T-helper 2 cell treated with Interferon-gamma antibody and Interleukin-4, amounts not matched to agents 5 μg/mL and 100 μg/mL, for 36 hours (primary cell): ENCODE results near the gene THSD4.

Experiments
- DNase-seq: peaks from one replicate; pipeline ENCODE4 v3.0.0; 2021; ENCODE audit warnings: low spot score
- H3K27ac Mint-ChIP-seq: one replicate; pipeline ENCODE4 v1.8.0; 2021; ENCODE audit warnings: mild to moderate bottlenecking, mixed read lengths
- H3K27me3 Mint-ChIP-seq: one replicate; pipeline ENCODE4 v1.8.0; 2021; ENCODE audit warnings: low read depth, mixed read lengths
- H3K36me3 Mint-ChIP-seq: one replicate; pipeline ENCODE4 v1.8.0; 2021; ENCODE audit warnings: low read depth, mixed read lengths
- H3K4me1 Mint-ChIP-seq: one replicate; pipeline ENCODE4 v1.8.0; 2021; ENCODE audit warnings: low read depth, mixed read lengths
- H3K4me3 Mint-ChIP-seq: one replicate; pipeline ENCODE4 v1.8.0; 2022; ENCODE audit warnings: mild to moderate bottlenecking, moderate library complexity, mixed read lengths
- H3K9me3 Mint-ChIP-seq: one replicate; pipeline ENCODE4 v1.8.0; 2021; ENCODE audit warnings: mixed read lengths

Gene THSD4

DNA sequence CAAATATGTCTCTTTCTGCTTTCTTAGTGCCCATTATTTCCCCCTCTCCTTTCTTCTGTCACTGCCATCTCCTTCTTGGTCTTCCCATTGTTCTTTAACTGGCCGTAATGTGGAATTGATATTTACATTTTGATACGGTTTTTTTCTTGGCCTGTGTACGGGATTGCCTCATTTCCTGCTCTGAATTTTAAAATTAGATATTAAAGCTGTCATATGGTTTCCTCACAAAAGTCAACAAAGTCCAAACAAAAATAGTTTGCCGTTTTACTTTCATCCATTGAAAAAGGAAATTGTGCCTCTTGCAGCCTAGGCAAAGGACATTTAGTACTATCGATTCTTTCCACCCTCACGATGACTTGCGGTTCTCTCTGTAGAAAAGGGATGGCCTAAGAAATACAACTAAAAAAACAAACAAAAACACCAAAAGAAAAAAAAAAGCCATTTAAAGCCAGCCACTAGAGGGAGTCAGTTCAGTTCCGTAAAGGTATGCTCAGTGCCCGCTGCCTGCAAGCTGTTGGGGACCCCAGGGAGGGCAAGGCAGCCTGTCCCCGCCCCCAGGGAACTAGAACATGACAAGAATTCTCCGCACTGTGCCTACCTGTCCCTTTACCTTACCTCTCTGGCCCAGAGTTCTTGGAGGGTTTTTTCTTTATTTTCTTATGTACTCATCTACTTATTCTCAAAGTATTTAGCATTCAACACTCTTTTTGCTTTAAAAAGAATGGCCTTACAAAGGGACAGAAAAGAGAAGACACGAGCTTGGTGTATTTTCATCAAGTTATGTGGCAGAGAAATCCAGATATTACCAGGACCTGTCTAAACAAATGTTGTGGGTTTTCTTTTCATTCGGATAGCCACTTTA lies 665.1 kb downstream of the THSD4 start:
- Mint-ChIP-seq H3K4me3 (peak overlapping the region; percentile 37), H3K27me3 (peaks cover 6% of the 10 kb centered on the region)

DNA sequence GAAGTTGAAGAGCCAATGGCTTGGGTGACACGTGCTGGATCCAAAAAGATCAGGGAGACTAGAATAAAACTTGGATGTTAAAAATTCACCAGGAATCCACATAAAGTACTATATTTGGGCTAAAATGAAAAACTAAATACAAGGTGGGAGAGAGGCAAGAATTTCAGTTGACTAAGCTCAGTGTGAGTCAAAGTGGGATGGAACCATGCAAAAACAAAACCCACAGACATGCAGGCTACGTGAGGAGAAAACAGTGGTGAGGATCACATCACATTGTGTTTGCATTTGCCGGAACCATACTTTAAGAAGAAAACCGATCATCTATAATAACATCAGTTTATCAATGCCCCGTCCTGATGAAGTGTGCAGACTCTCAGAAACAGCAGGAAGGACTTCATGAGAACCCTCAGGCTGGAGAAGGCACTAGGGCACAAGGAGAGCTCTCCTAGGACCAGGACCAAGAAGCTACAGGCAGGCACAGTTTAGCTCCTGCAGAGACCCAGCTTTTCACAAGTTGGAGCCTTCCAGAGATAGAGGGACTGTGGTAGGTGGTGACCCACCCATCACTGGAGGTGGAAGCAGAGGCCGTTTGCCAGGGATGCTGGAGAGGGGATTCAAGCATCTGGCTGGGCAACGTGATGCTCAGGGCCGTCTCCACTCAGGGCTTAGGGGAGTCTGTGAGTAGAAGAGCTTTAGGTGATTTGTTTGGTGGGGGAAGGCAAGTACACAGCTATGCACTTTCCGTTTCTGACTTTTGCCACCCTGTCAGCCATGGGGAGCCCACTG lies 666.1 kb downstream of the THSD4 start:
- peak; percentile 30 for DNase-seq
- peak overlapping the region; percentile 3 for H3K4me3 Mint-ChIP-seq
- no peaks in the 10 kb centered on the region for H3K9me3 Mint-ChIP-seq
- peaks cover 8% of the 10 kb centered on the region for H3K27me3 Mint-ChIP-seq
- H3K4me1 Mint-ChIP-seq, result peaks cover 17% of the 10 kb centered on the region
- H3K27ac Mint-ChIP-seq, result peak overlapping the region; percentile 60
- no peaks in the 10 kb centered on the region for H3K36me3 Mint-ChIP-seq

More for the DNA sequence above, 665.1 kb downstream of the THSD4 start:
- no peaks in the 10 kb centered on the region for H3K9me3 Mint-ChIP-seq
- H3K27ac Mint-ChIP-seq, result peak overlapping the region; percentile 76
- H3K4me1 Mint-ChIP-seq, result peaks cover 17% of the 10 kb centered on the region
- no peaks in the 10 kb centered on the region for H3K36me3 Mint-ChIP-seq
- peak; percentile 25 for DNase-seq

DNA sequence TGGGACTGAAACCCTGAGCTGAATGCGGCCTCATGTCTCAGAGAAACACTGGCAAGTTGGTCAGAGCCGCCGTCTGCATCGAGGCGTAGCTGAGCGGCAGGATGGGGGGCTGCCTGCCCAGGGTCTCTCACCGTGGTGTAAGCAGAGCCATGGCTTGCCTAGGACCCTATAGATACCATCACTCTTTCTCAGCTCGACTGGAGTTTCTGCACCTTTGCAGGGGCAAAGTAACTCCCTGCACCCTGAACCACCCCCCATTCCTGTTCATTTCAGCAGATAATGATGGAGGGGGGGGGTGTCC lies 666.6 kb downstream of the THSD4 start:
- H3K4me3 Mint-ChIP-seq, result no peak overlapping the region
- no peak overlapping the region for H3K27ac Mint-ChIP-seq
- no peaks in the 10 kb centered on the region for H3K36me3 Mint-ChIP-seq
- no peaks in the 10 kb centered on the region for H3K9me3 Mint-ChIP-seq
- DNase-seq, result no peak
- peaks cover 14% of the 10 kb centered on the region for H3K27me3 Mint-ChIP-seq
- H3K4me1 Mint-ChIP-seq, result peaks cover 17% of the 10 kb centered on the region

- Mint-ChIP-seq H3K4me3 (no peak overlapping the region), H3K4me1 (peaks cover 17% of the 10 kb centered on the region), H3K27ac (no peak overlapping the region), H3K9me3 (no peaks in the 10 kb centered on the region), H3K36me3 (no peaks in the 10 kb centered on the region), H3K27me3 (peaks cover 14% of the 10 kb centered on the region)
- no peak for DNase-seq
These were observed 667.3 kb downstream of the THSD4 start for GRCh38 chr15:71782422-71783165.

DNA sequence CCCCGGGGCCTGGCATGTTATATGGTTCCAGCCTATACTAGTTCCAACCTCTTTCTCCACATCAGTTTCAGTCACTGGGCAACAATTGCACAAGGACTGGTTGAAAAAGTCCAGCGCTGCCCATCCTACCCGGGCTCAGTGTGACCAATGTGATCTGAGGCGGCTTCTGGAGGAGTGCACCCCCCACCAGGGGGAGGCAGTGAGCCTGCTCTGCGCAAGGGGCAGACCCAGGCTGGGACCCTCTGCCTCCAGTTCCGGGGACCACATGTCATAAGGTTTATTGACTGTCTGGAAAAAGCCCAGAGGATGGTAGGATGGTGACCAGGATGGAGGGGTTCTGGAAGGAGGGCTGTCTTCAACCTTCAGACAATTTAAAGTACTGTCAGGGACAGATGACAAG lies 669.4 kb downstream of the THSD4 start:
- no peak overlapping the region for H3K27ac Mint-ChIP-seq
- peaks cover 14% of the 10 kb centered on the region for H3K27me3 Mint-ChIP-seq
- H3K36me3 Mint-ChIP-seq, result no peaks in the 10 kb centered on the region
- peaks cover 17% of the 10 kb centered on the region for H3K4me1 Mint-ChIP-seq
- DNase-seq, result no peak
- H3K4me3 Mint-ChIP-seq, result no peak overlapping the region
- no peaks in the 10 kb centered on the region for H3K9me3 Mint-ChIP-seq

- Mint-ChIP-seq H3K36me3 (no peaks in the 10 kb centered on the region), H3K27ac (no peak overlapping the region), H3K9me3 (no peaks in the 10 kb centered on the region), H3K27me3 (peaks cover 14% of the 10 kb centered on the region), H3K4me1 (peaks cover 6% of the 10 kb centered on the region), H3K4me3 (no peak overlapping the region)
- no peak for DNase-seq
These were observed 670.7 kb downstream of the THSD4 start for GRCh38 chr15:71785996-71786395.

GRCh38 chr15:71786673-71787072 lies 671.4 kb downstream of the THSD4 start:
- no peaks in the 10 kb centered on the region for H3K9me3 Mint-ChIP-seq
- no peak overlapping the region for H3K27ac Mint-ChIP-seq
- H3K4me1 Mint-ChIP-seq, result peaks cover under 1% of the 10 kb centered on the region
- no peaks in the 10 kb centered on the region for H3K36me3 Mint-ChIP-seq
- H3K27me3 Mint-ChIP-seq, result peaks cover 14% of the 10 kb centered on the region
- DNase-seq, result no peak
- no peak overlapping the region for H3K4me3 Mint-ChIP-seq

DNA sequence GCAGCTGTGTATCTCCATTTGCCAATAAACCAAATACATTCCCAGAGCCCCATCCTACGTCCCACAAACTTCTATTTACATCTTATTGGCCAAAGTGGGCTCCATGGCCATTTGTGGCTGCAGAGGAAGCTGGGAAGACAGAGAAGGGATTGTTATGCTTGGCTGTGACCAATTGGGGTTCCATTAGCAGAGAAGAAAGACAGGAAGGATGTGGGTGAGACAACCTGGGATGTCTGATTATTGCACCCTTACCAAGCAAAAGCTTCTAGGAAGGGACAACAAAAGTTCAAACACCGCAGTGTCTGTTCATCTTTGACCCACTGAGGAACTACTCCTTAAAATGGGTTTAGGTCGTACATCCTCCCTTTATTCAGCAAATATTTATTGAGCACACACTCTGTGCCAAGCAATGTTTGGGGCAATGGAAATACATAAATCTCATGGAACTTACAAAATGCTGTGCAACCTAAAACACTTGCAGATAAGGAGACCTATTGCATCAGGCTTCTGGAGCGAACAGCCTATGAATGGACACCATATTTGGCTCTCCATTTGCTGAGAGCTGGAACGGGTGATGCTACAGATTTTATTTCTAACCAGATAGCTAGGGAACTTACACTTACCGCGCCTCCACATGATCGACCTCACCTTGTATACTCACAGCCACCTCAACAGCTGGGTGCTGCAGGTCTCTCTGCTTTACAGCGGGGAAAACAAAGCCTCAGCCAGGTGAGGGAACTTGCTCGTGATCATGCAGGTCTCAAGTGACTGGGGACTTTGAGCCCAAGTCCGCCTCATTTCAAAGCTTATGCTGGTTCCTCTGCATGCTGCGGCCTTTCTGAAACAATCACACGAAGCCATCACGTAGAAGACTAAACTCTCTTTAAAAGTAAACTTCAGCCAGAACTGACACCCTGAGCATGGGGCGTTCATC lies 673.6 kb downstream of the THSD4 start:
- Mint-ChIP-seq H3K9me3 (no peaks in the 10 kb centered on the region), H3K36me3 (no peaks in the 10 kb centered on the region), H3K27ac (no peak overlapping the region), H3K4me1 (no peaks in the 10 kb centered on the region), H3K4me3 (no peak overlapping the region), H3K27me3 (peaks cover 16% of the 10 kb centered on the region)
- DNase-seq, result no peak

DNA sequence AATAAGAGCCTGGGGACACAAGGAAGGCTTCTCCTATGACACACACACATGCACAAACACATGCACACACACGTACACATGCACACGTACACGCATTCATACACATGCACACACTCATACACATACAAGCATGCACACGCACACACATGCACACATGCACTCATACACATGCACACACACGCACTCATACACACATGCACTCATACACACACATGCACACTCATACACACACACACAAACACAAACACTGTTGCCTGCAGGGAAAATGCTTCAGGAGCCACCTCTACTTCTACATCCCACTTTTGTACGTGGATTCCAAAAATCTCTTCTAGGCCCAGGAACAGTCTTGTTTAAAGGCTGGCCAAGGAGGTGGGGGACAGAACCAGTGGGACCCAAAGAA lies 674.3 kb downstream of the THSD4 start:
- H3K9me3 Mint-ChIP-seq, result no peaks in the 10 kb centered on the region
- no peaks in the 10 kb centered on the region for H3K4me1 Mint-ChIP-seq
- no peaks in the 10 kb centered on the region for H3K36me3 Mint-ChIP-seq
- no peak overlapping the region for H3K27ac Mint-ChIP-seq
- DNase-seq, result no peak
- peaks cover 16% of the 10 kb centered on the region for H3K27me3 Mint-ChIP-seq
- no peak overlapping the region for H3K4me3 Mint-ChIP-seq

DNA sequence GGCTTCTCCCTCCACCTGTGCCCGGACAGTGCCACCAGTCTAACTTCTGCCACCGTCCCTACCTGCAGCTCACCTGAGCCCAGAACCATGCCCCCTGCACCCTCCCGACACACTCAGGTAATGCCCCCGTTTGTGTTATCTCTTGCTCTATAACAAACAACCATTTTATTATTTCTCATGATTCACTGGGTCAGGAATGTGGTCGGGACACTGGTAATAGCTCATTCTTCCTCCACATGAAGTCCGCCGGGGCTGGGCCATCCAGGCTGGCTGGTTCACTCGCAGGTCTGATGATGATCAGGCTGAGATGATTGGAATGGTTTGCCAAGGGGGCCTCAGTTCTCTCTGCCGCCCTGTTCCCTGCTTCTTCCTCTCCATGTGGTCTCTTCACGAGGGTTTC lies 674.8 kb downstream of the THSD4 start:
- Mint-ChIP-seq H3K27ac (no peak overlapping the region), H3K9me3 (no peaks in the 10 kb centered on the region), H3K27me3 (peaks cover 12% of the 10 kb centered on the region), H3K4me1 (no peaks in the 10 kb centered on the region), H3K4me3 (no peak overlapping the region), H3K36me3 (no peaks in the 10 kb centered on the region)
- DNase-seq, result no peak

DNA sequence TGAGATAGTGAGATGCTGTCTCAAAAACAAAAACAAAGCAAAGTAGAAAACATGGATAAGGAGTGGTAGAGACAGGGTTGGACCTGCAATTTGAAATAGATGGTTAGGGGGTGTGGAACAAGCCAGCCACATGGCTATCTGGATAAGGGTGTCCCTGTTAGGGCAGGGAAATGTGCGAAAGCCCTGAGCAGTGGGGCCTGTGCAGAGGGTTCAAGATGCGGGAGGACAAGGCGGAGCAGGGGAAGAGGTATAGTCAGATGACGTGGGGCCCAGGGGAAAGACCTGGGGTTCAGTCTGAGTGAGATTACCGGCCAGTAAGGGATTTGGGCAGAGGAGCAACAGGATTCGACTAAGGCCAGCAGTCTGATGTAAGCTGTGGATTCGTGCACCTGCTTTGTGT lies 676.7 kb downstream of the THSD4 start:
- no peak overlapping the region for H3K4me3 Mint-ChIP-seq

GRCh38 chr15:71792521-71792920 lies 677.2 kb downstream of the THSD4 start:
- DNase-seq, result no peak

More for the DNA sequence above, 676.7 kb downstream of the THSD4 start:
- Mint-ChIP-seq H3K9me3 (no peaks in the 10 kb centered on the region), H3K4me1 (no peaks in the 10 kb centered on the region), H3K27me3 (peaks cover 2% of the 10 kb centered on the region), H3K27ac (no peak overlapping the region), H3K36me3 (no peaks in the 10 kb centered on the region)
- DNase-seq, result no peak

DNA sequence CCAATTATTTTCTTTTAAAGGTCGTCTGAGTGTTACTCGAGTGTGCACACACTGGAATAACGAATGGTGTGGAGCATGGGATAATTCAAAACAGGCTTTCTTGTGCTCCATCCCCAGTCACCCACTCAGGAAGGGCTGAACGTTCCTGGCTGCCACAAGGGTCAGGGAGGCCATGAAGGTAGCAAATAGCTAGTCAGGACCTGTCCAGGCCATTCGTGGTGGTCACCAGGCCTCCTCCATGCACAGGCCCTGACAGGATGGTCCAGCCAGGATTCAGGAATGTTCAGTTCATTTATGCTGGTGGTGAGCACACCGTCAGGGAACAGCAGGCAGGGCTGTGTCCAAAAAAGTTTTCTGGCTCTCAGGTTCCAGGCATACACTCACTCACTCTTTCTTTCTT lies 683.4 kb downstream of the THSD4 start:
- no peaks in the 10 kb centered on the region for H3K9me3 Mint-ChIP-seq

More at GRCh38 chr15:71792521-71792920, 677.2 kb downstream of the THSD4 start:
- H3K9me3 Mint-ChIP-seq, result no peaks in the 10 kb centered on the region
- peaks cover 2% of the 10 kb centered on the region for H3K27me3 Mint-ChIP-seq
- H3K4me1 Mint-ChIP-seq, result no peaks in the 10 kb centered on the region
- H3K36me3 Mint-ChIP-seq, result no peaks in the 10 kb centered on the region
- no peak overlapping the region for H3K27ac Mint-ChIP-seq
- H3K4me3 Mint-ChIP-seq, result no peak overlapping the region

More for the DNA sequence above, 683.4 kb downstream of the THSD4 start:
- Mint-ChIP-seq H3K4me3 (no peak overlapping the region), H3K36me3 (no peaks in the 10 kb centered on the region), H3K27ac (no peak overlapping the region), H3K27me3 (no peaks in the 10 kb centered on the region), H3K4me1 (no peaks in the 10 kb centered on the region)
- DNase-seq, result no peak
